ENCODE data around the gene IDH2.

GRCh38 chr15:90099072-90099867, 3.0 kb downstream of the IDH2 start:
- TF ChIP-seq, protein P1, sequence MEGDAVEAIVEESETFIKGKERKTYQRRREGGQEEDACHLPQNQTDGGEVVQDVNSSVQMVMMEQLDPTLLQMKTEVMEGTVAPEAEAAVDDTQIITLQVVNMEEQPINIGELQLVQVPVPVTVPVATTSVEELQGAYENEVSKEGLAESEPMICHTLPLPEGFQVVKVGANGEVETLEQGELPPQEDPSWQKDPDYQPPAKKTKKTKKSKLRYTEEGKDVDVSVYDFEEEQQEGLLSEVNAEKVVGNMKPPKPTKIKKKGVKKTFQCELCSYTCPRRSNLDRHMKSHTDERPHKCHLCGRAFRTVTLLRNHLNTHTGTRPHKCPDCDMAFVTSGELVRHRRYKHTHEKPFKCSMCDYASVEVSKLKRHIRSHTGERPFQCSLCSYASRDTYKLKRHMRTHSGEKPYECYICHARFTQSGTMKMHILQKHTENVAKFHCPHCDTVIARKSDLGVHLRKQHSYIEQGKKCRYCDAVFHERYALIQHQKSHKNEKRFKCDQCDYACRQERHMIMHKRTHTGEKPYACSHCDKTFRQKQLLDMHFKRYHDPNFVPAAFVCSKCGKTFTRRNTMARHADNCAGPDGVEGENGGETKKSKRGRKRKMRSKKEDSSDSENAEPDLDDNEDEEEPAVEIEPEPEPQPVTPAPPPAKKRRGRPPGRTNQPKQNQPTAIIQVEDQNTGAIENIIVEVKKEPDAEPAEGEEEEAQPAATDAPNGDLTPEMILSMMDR (IDR thresholded peaks at IDR 0.05; ENCODE audit: low read depth, low read length, poor library complexity, severe bottlenecking) = no peak
- TF ChIP-seq EZH2phosphoT487 (IDR thresholded peaks at IDR 0.05; ENCODE audit: borderline replicate concordance, low read length) = no peak
